Chondrocyte (in vitro differentiated cells): ENCODE data around the gene RPS4Y1. TPM values are rescaled to one million over a fixed set of nuclear protein-coding genes. Genes with fewer than 3 reads are reported as not detected.
"Not testable (repeated sequence)": the region's sequence is repeated elsewhere in the genome, so short reads cannot be mapped to it uniquely, and the experiment has no call there.

Experiments
- DNase-seq: peaks from one replicate; pipeline ENCODE4 v3.0.0; 2021; ENCODE audit warnings: mixed read lengths, low spot score
- H3K27ac Mint-ChIP-seq: one replicate; pipeline ENCODE4 v1.8.0; 2021; ENCODE audit warnings: mild to moderate bottlenecking, moderate library complexity, mixed read lengths; ENCODE audit not compliant: unreplicated experiment
- H3K27me3 Mint-ChIP-seq: 2 replicates; pipeline ENCODE4 v1.8.0; 2021; ENCODE audit warnings: low read depth, mixed read lengths
- H3K36me3 Mint-ChIP-seq: 2 replicates; pipeline ENCODE4 v1.8.0; 2021; ENCODE audit warnings: low read depth, mixed read lengths
- H3K4me1 Mint-ChIP-seq: 2 replicates; pipeline ENCODE4 v1.8.0; 2021; ENCODE audit warnings: low read depth, mild to moderate bottlenecking, mixed read lengths
- H3K4me3 Mint-ChIP-seq: one replicate; pipeline ENCODE4 v1.8.0; 2021; ENCODE audit warnings: mild to moderate bottlenecking, moderate library complexity, mixed read lengths; ENCODE audit not compliant: unreplicated experiment
- H3K9me3 Mint-ChIP-seq: 2 replicates; pipeline ENCODE4 v1.8.0; 2021; ENCODE audit warnings: low read depth, mixed read lengths
- total RNA-seq: library from RNA; stranded (reverse); gene quantifications from 3 replicates; pipeline ENCODE4 v1.2.1, GENCODE V29; 2021
- TF ChIP-seq, protein P1 (sequence below): fragments of 200-600 bp; sonication (generic); IDR thresholded peaks from 2 replicates; pipeline ENCODE4 v1.5.0; 2021; ENCODE audit warnings: antibody characterized with exemption, mild to moderate bottlenecking, moderate library complexity

The RPS4Y1 gene
- total RNA-seq, 1 donor from 2014 or later = not detected

DNA sequence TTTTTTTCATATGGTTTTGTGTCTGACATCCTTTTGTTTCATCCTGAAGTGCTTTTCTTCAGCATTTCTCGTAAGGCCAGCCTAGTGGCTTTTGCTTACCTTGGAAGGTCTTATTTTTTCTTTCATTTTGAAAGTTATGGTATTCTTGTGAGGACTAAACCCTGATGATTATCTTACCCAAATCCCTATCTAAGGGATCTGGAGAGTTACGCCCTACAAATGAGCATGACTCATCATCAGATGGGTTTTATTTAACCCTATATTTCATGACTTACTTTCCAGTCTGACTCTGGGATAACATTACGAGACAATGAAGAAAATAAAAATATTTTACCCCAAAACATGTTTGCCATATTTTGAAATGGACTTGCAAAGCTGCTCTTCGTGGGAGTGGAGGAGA lies 18.4 kb downstream of the RPS4Y1 start:
- Mint-ChIP-seq H3K36me3 (no peaks in the 10 kb centered on the region), H3K27ac (no peak overlapping the region), H3K4me3 (no peak overlapping the region), H3K9me3 (no peaks in the 10 kb centered on the region), H3K4me1 (no peaks in the 10 kb centered on the region), H3K27me3 (no peaks in the 10 kb centered on the region)
- TF ChIP-seq, protein P1, sequence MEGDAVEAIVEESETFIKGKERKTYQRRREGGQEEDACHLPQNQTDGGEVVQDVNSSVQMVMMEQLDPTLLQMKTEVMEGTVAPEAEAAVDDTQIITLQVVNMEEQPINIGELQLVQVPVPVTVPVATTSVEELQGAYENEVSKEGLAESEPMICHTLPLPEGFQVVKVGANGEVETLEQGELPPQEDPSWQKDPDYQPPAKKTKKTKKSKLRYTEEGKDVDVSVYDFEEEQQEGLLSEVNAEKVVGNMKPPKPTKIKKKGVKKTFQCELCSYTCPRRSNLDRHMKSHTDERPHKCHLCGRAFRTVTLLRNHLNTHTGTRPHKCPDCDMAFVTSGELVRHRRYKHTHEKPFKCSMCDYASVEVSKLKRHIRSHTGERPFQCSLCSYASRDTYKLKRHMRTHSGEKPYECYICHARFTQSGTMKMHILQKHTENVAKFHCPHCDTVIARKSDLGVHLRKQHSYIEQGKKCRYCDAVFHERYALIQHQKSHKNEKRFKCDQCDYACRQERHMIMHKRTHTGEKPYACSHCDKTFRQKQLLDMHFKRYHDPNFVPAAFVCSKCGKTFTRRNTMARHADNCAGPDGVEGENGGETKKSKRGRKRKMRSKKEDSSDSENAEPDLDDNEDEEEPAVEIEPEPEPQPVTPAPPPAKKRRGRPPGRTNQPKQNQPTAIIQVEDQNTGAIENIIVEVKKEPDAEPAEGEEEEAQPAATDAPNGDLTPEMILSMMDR = no peak
- no peak for DNase-seq

DNA sequence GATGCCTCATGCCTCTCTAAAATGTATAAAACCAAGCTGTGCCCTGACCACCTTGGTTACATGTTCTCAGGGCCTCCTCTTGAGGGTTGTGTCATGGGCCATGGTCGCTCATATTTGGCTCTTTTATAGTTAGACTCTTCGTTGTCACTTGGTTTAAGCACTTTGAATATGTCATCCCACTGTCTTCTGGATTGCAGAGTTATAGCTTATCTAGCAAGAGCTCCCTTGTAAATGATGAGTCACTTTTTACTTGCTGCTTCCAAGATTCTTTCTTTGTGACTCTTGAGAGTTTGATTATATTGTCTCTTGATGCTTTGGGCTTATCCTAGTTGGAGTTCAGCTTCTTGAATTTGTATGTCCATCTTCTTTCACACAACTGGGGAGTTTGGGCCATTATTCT lies 19.1 kb downstream of the RPS4Y1 start:
- H3K27ac Mint-ChIP-seq = no peak overlapping the region
- no peaks in the 10 kb centered on the region for H3K4me1 Mint-ChIP-seq
- TF ChIP-seq, protein P1 = no peak
- H3K4me3 Mint-ChIP-seq = no peak overlapping the region
- no peaks in the 10 kb centered on the region for H3K27me3 Mint-ChIP-seq
- no peak for DNase-seq
- H3K36me3 Mint-ChIP-seq = no peaks in the 10 kb centered on the region
- no peaks in the 10 kb centered on the region for H3K9me3 Mint-ChIP-seq

DNA sequence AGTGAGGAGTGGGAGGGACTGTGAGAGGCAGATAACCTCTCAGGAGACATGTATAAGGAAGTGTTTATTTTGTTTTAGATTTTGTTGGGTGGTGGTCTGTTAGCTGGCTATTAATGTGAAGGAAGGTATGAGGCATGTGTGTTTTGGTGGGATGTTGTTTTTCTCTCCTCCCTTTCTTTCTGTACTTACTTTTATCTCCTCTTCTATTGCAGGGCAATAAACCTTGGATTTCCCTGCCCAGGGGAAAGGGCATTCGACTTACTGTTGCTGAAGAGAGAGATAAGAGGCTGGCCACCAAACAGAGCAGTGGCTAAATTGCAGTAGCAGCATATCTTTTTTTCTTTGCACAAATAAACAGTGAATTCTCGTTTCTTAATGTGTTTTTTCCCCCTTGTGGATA lies 25.2 kb downstream of the RPS4Y1 start:
- Mint-ChIP-seq H3K27me3 (no peaks in the 10 kb centered on the region), H3K4me1 (no peaks in the 10 kb centered on the region), H3K36me3 (no peaks in the 10 kb centered on the region), H3K4me3 (no peak overlapping the region), H3K9me3 (no peaks in the 10 kb centered on the region), H3K27ac (no peak overlapping the region)
- no peak for DNase-seq
- TF ChIP-seq, protein P1 = no peak

DNA sequence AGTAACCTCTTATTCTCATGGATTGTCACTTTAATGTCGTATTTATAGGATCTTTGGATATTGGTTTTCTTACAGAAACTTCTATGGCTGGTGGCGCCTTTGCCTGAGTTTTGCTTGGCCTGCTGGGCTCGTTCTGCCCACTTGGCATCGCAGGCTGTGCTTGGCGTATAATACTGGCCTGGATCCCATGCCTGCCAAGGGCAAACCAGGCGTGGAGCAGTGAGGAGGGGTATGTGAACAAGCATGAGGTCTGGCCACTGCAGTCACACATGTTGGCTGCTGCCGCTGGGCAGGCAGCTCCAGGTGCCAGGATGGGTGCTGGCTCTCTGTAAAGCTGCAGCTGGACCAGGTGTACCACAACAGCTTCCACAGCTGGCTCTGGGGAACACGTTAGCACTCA lies 26.1 kb downstream of the RPS4Y1 start:
- Mint-ChIP-seq H3K36me3 (no peaks in the 10 kb centered on the region), H3K9me3 (no peaks in the 10 kb centered on the region), H3K27ac (no peak overlapping the region), H3K27me3 (no peaks in the 10 kb centered on the region), H3K4me3 (no peak overlapping the region), H3K4me1 (no peaks in the 10 kb centered on the region)
- TF ChIP-seq, protein P1 = no peak
- DNase-seq = no peak

DNA sequence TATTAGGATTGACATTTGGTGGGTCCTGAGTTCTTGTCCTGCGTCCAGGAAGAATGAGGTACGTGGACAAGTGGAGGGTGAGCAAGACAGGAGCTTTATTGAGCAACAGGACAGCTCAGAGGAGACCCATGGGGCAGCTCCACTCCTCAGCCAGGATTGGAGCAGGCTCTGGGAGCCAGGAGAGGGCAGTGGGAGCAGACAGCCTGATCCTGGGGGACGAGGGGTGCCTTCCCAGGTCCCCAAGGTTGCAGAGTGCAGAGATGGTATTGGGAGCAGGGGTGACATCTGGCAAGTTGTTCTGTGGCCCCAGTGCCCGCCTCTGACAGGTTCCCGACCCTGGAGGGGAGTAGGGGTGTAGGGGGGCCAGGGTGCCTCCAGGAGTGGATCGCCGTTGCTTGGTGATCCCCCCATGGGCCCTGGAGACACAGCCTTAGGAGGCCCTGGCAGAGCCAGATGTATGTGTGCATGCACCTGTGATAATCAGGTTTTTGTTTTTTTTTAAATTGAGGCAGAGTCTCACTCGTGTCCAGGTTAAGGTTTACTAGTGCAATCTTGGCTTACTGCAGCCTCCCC lies 26.7 kb downstream of the RPS4Y1 start:
- TF ChIP-seq, protein P1 = no peak
- Mint-ChIP-seq H3K27me3 (no peaks in the 10 kb centered on the region), H3K4me1 (no peaks in the 10 kb centered on the region), H3K27ac (no peak overlapping the region), H3K9me3 (no peaks in the 10 kb centered on the region), H3K4me3 (no peak overlapping the region), H3K36me3 (no peaks in the 10 kb centered on the region)
- DNase-seq = no peak

DNA sequence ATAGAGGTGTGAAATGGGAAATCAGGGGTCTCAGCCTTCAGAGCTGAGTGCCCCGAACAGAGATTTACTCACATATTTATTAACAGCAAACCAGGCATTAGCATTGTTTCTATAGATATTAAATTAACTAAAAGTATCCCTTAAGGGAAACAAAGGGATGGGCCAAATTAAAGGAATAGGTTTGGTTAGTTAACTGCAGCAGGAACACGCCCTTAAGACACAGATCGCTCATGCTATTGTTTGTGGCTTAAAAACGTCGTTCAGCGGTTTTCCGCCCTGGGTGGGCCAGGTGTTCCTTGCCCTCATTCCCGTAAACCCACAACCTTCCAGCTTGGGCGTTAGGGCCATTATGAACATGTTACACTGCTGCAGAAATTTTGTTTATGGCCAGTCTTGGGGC lies 30.8 kb downstream of the RPS4Y1 start:
- H3K4me3 Mint-ChIP-seq = not testable (repeated sequence)

More for the DNA sequence above, 30.8 kb downstream of the RPS4Y1 start:
- H3K27me3 Mint-ChIP-seq, H3K36me3 Mint-ChIP-seq, DNase-seq, H3K27ac Mint-ChIP-seq, H3K4me1 Mint-ChIP-seq, H3K9me3 Mint-ChIP-seq: not testable (repeated sequence)
